ENCODE results near the gene DNMT1. TPM values are rescaled to one million over a fixed set of nuclear protein-coding genes. Genes with fewer than 3 reads are reported as not detected.

Gene DNMT1
- total RNA-seq, 1 experiment from 2014 or later = 210 TPM

DNA sequence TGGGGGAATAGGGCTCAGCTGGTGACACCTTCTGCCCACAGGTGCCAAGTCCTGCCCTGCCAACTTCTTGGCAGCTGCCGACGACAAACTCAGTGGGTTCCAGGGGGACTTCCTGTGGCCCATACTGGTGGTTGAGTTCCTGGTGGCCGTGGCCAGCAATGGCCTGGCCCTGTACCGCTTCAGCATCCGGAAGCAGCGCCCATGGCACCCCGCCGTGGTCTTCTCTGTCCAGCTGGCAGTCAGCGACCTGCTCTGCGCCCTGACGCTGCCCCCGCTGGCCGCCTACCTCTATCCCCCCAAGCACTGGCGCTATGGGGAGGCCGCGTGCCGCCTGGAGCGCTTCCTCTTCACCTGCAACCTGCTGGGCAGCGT, 81.2 kb downstream of the DNMT1 start:
- DNase-seq (ENCODE audit: low spot score) (no peak), ATAC-seq (peak; percentile 12)
- Mint-ChIP-seq H3K27me3 (ENCODE audit: low read depth) (no peaks in the 10 kb centered on the region), H3K4me1 (peaks cover 7% of the 10 kb centered on the region; the same call in 1 of the 2 replicates), H3K36me3 (peaks cover 34% of the 10 kb centered on the region), H3K4me3 (no peak overlapping the region), H3K27ac (no peak overlapping the region), H3K9me3 (no peaks in the 10 kb centered on the region)
- ChIA-PET CTCF (interaction anchor here (0.5 to 2.5 kb wide), 22 partner anchors 9 to 286 kb away, joined by 3 to 23 read pairs (median 4); partner anchors contain the start of genes ANGPTL6, PIN1 and UBL5), POLR2A (interaction anchor here (0.6 to 1.9 kb wide), 3 partner anchors 18 to 137 kb away, joined by 3 to 6 read pairs (median 3); no protein-coding TSS in a partner anchor)
- TF ChIP-seq NR2C2 (CRISPR knock-in tag; IDR thresholded peaks at IDR 0.05) = no peak
- TF ChIP-seq, protein P1, sequence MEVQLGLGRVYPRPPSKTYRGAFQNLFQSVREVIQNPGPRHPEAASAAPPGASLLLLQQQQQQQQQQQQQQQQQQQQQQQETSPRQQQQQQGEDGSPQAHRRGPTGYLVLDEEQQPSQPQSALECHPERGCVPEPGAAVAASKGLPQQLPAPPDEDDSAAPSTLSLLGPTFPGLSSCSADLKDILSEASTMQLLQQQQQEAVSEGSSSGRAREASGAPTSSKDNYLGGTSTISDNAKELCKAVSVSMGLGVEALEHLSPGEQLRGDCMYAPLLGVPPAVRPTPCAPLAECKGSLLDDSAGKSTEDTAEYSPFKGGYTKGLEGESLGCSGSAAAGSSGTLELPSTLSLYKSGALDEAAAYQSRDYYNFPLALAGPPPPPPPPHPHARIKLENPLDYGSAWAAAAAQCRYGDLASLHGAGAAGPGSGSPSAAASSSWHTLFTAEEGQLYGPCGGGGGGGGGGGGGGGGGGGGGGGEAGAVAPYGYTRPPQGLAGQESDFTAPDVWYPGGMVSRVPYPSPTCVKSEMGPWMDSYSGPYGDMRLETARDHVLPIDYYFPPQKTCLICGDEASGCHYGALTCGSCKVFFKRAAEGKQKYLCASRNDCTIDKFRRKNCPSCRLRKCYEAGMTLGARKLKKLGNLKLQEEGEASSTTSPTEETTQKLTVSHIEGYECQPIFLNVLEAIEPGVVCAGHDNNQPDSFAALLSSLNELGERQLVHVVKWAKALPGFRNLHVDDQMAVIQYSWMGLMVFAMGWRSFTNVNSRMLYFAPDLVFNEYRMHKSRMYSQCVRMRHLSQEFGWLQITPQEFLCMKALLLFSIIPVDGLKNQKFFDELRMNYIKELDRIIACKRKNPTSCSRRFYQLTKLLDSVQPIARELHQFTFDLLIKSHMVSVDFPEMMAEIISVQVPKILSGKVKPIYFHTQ (CRISPR knock-in tag; IDR thresholded peaks at IDR 0.05) = peak; percentile 16; the same call in 1 of the 2 replicates
- TF ChIP-seq, protein P2, sequence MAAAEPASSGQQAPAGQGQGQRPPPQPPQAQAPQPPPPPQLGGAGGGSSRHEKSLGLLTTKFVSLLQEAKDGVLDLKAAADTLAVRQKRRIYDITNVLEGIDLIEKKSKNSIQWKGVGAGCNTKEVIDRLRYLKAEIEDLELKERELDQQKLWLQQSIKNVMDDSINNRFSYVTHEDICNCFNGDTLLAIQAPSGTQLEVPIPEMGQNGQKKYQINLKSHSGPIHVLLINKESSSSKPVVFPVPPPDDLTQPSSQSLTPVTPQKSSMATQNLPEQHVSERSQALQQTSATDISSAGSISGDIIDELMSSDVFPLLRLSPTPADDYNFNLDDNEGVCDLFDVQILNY (CRISPR knock-in tag; IDR thresholded peaks at IDR 0.05) = no peak
- TF ChIP-seq, protein P3, sequence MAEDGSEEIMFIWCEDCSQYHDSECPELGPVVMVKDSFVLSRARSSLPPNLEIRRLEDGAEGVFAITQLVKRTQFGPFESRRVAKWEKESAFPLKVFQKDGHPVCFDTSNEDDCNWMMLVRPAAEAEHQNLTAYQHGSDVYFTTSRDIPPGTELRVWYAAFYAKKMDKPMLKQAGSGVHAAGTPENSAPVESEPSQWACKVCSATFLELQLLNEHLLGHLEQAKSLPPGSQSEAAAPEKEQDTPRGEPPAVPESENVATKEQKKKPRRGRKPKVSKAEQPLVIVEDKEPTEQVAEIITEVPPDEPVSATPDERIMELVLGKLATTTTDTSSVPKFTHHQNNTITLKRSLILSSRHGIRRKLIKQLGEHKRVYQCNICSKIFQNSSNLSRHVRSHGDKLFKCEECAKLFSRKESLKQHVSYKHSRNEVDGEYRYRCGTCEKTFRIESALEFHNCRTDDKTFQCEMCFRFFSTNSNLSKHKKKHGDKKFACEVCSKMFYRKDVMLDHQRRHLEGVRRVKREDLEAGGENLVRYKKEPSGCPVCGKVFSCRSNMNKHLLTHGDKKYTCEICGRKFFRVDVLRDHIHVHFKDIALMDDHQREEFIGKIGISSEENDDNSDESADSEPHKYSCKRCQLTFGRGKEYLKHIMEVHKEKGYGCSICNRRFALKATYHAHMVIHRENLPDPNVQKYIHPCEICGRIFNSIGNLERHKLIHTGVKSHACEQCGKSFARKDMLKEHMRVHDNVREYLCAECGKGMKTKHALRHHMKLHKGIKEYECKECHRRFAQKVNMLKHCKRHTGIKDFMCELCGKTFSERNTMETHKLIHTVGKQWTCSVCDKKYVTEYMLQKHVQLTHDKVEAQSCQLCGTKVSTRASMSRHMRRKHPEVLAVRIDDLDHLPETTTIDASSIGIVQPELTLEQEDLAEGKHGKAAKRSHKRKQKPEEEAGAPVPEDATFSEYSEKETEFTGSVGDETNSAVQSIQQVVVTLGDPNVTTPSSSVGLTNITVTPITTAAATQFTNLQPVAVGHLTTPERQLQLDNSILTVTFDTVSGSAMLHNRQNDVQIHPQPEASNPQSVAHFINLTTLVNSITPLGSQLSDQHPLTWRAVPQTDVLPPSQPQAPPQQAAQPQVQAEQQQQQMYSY (CRISPR knock-in tag; IDR thresholded peaks at IDR 0.05) = no peak
- TF ChIP-seq PRRX2 (CRISPR knock-in tag; IDR thresholded peaks at IDR 0.05) = peak; percentile 35; the same call in 1 of the 2 replicates
- no peak for TF ChIP-seq ZNF219 (CRISPR knock-in tag; IDR thresholded peaks at IDR 0.05; ENCODE audit: borderline replicate concordance)
- TF ChIP-seq, protein P4, sequence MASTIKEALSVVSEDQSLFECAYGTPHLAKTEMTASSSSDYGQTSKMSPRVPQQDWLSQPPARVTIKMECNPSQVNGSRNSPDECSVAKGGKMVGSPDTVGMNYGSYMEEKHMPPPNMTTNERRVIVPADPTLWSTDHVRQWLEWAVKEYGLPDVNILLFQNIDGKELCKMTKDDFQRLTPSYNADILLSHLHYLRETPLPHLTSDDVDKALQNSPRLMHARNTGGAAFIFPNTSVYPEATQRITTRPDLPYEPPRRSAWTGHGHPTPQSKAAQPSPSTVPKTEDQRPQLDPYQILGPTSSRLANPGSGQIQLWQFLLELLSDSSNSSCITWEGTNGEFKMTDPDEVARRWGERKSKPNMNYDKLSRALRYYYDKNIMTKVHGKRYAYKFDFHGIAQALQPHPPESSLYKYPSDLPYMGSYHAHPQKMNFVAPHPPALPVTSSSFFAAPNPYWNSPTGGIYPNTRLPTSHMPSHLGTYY (CRISPR knock-in tag; IDR thresholded peaks at IDR 0.05) = peak; percentile 20; the same call in 1 of the 2 replicates
- TF ChIP-seq ZNF671 (CRISPR knock-in tag; IDR thresholded peaks at IDR 0.05) = peak; percentile 69; the same call in 1 of the 2 replicates

DNA sequence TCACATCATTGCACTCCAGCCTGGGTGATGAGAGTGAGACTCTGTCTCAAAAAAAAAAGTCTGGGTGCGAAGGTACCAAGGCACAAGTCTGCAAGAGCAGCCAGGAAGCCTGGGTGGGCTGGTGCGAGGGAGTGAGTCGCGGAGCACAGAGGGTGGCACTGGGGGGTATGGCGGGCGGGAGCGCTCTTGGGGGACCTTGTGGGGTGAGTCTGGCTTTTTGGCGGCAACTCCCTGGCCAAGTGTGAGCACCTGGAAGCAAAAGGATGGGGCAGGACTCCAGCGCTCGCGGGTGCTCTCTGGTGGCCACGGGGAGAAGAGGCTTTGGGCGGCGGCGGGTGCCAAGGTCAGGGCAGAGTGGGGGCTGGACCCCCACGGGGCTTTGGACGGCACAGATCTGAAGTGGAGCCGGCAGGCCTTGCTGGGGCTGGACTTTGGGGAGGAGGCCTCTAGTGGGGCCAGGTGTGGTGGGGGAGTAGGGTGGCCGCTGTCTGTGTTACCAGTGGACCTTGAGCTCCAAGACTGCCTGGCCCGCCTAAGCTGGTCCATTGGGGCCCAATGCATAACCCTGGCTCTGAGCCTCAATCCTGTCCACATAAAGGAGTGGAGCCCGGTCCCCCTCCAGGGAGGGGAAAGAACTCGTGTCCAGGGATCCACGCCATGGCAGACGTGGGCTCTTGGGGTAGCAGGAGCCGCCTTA, 81.7 kb downstream of the DNMT1 start:
- Mint-ChIP-seq H3K4me3 (no peak overlapping the region), H3K27ac (no peak overlapping the region), H3K27me3 (ENCODE audit: low read depth) (no peaks in the 10 kb centered on the region), H3K36me3 (peaks cover 40% of the 10 kb centered on the region), H3K9me3 (no peaks in the 10 kb centered on the region), H3K4me1 (peaks cover 7% of the 10 kb centered on the region; the same call in 1 of the 2 replicates)
- DNase-seq (ENCODE audit: low spot score) = peak; percentile 86
- ChIA-PET POLR2A (interaction anchor here (0.8 kb wide), 1 partner anchor 137 kb away, joined by 3 read pairs; no protein-coding TSS in a partner anchor), CTCF (interaction anchor here (0.5 to 2.5 kb wide), 23 partner anchors 9 to 286 kb away, joined by 3 to 23 read pairs (median 4); partner anchors contain the start of genes ANGPTL6, PIN1 and UBL5)
- ATAC-seq = peak; percentile 58
- TF ChIP-seq IRF2 (CRISPR knock-in tag; IDR thresholded peaks at IDR 0.05; ENCODE audit: borderline replicate concordance, low read depth) (no peak), MXD4 (CRISPR knock-in tag; IDR thresholded peaks at IDR 0.05; ENCODE audit: borderline replicate concordance) (no peak), NFE2L1 (CRISPR knock-in tag; IDR thresholded peaks at IDR 0.05) (peak; percentile 48; the same call in 1 of the 2 replicates), ZNF138 (CRISPR knock-in tag; conservative IDR thresholded peaks at IDR 0.05) (no peak), CBFB (CRISPR knock-in tag; IDR thresholded peaks at IDR 0.05; ENCODE audit: low read depth) (no peak), TEAD1 (CRISPR knock-in tag; IDR thresholded peaks at IDR 0.05) (0 out of 2 replicates have a peak, but pooled peaks have one; percentile 26), SOX15 (CRISPR knock-in tag; IDR thresholded peaks at IDR 0.05) (no peak)
- TF ChIP-seq, protein P5, sequence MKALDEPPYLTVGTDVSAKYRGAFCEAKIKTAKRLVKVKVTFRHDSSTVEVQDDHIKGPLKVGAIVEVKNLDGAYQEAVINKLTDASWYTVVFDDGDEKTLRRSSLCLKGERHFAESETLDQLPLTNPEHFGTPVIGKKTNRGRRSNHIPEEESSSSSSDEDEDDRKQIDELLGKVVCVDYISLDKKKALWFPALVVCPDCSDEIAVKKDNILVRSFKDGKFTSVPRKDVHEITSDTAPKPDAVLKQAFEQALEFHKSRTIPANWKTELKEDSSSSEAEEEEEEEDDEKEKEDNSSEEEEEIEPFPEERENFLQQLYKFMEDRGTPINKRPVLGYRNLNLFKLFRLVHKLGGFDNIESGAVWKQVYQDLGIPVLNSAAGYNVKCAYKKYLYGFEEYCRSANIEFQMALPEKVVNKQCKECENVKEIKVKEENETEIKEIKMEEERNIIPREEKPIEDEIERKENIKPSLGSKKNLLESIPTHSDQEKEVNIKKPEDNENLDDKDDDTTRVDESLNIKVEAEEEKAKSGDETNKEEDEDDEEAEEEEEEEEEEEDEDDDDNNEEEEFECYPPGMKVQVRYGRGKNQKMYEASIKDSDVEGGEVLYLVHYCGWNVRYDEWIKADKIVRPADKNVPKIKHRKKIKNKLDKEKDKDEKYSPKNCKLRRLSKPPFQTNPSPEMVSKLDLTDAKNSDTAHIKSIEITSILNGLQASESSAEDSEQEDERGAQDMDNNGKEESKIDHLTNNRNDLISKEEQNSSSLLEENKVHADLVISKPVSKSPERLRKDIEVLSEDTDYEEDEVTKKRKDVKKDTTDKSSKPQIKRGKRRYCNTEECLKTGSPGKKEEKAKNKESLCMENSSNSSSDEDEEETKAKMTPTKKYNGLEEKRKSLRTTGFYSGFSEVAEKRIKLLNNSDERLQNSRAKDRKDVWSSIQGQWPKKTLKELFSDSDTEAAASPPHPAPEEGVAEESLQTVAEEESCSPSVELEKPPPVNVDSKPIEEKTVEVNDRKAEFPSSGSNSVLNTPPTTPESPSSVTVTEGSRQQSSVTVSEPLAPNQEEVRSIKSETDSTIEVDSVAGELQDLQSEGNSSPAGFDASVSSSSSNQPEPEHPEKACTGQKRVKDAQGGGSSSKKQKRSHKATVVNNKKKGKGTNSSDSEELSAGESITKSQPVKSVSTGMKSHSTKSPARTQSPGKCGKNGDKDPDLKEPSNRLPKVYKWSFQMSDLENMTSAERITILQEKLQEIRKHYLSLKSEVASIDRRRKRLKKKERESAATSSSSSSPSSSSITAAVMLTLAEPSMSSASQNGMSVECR (CRISPR knock-in tag; IDR thresholded peaks at IDR 0.05; ENCODE audit: borderline replicate concordance) = no peak
- TF ChIP-seq, protein P4 (CRISPR knock-in tag; IDR thresholded peaks at IDR 0.05) = peak; percentile 91; the same call in 1 of the 2 replicates

All from WTC11 (cell line).